Stimulated activated memory B cell treated with anti-CD40 and anti-IgM and Interleukin-4, amounts not matched to agents 10 μg/mL and 1 μg/mL and 100 μg/mL, for 72 hours (primary cell): ENCODE measurements around the gene NAA40.
A peak's percentile ranks its signal among the peaks of the same experiment; 100 is the strongest.

Experiments used
- ATAC-seq: fragments of 150-1000 bp; cut with Tn5 transposase; 2 replicates; pipeline ENCODE4 v1.10.0; 2021
- H3K27ac Mint-ChIP-seq: one replicate; pipeline ENCODE4 v1.8.0; 2022; ENCODE audit warnings: mild to moderate bottlenecking, mixed read lengths
- H3K27me3 Mint-ChIP-seq: one replicate; pipeline ENCODE4 v1.8.0; 2022; ENCODE audit warnings: mixed read lengths
- H3K36me3 Mint-ChIP-seq: one replicate; pipeline ENCODE4 v1.8.0; 2022; ENCODE audit warnings: mixed read lengths
- H3K4me1 Mint-ChIP-seq: one replicate; pipeline ENCODE4 v1.8.0; 2022; ENCODE audit warnings: mixed read lengths
- H3K4me3 Mint-ChIP-seq: one replicate; pipeline ENCODE4 v1.8.0; 2022; ENCODE audit warnings: mild to moderate bottlenecking, moderate library complexity, mixed read lengths
- H3K9me3 Mint-ChIP-seq: one replicate; pipeline ENCODE4 v1.8.0; 2022; ENCODE audit warnings: mixed read lengths

Gene NAA40

DNA sequence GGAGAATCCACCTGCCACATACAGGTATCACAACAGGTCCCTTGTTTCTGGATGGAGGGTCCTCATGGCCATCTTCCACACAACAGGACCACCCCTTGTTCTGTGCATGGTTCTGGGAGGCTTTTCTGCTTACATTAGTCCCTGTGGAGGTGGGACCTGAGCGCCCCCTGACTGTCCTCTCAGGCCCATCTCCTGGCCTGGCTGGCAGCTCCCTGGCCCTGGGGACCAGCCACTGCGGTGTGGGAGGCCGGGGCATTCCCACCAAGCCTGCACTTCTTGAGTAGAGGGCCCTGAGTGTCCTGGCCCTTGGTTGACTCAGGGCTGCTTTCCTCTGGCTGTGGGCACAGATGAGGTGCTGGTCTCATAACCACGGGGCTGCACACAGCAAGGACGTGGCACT lies 40.6 kb downstream of the NAA40 start:
- Mint-ChIP-seq H3K27ac (peak overlapping the region; percentile 8), H3K4me1 (peaks cover 41% of the 10 kb centered on the region), H3K9me3 (no peaks in the 10 kb centered on the region), H3K36me3 (peaks cover 16% of the 10 kb centered on the region), H3K4me3 (no peak overlapping the region), H3K27me3 (no peaks in the 10 kb centered on the region)
- ATAC-seq: no peak

DNA sequence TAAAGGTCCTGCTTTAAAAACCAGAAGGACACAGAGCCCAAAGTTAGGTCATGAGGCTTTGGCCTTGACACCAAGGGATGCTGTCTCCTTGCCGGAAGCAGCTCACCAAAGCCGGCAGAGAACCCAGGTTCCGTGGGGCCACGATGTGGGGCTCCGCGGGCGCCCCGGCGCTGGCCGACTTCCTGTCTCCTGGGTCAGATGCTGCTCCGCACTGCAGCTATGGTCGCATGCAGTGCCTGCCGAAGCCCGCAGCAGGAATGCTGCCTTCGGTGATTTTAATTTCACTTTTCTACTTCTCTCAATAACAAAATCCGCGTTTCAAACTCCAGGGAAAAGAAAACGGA lies 47.0 kb downstream of the NAA40 start:
- peaks cover 28% of the 10 kb centered on the region for H3K36me3 Mint-ChIP-seq
- peak overlapping the region; percentile 99 for H3K27ac Mint-ChIP-seq
- H3K9me3 Mint-ChIP-seq: no peaks in the 10 kb centered on the region
- no peaks in the 10 kb centered on the region for H3K27me3 Mint-ChIP-seq
- peak; percentile 87 for ATAC-seq
- peaks cover 50% of the 10 kb centered on the region for H3K4me1 Mint-ChIP-seq
- H3K4me3 Mint-ChIP-seq: peak overlapping the region; percentile 99

DNA sequence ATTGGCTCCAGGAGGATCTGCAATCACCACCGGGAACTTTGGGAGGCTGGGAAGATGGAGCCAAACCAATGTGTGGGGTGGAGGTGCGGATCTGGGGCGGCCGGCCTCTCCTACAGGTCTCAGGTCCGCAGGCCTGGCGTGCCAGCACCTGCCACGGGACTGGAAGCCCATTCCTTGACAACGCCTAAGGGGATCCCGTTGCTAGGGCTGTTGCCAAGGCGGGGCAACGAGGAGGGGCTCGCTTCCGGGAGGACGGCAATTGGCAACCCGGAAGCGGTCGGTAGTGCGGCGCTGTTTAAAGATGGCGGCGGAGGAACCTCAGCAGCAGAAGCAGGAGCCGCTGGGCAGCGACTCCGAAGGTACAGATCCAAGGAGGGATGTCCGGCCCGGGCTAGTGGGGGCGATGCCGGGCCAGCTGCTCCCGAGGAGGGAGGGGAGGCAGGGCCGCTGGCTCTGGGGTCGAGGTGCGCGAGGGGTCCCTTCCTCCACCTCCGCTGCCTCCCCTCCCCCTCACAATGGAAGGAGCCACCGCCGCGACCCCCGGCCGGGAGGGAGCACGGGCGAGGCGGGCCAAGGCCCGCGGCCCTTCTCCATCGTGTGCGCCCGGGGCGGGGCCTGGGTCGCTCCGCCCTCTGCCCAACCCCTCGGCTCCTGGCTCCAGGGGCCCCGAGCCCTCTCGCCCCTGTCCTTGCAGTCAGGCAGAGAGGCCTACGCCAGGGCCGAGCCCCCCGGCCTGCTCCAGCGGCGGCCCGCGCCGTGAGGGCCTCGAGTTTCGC lies 47.5 kb downstream of the NAA40 start, which contains the start of gene OTUB1:
Gene OTUB1 (plus strand): TSS at position 283 of the 776 bp plus-strand sequence. CDS start 19 bp downstream, at position 302.
- Mint-ChIP-seq H3K4me1 (peaks cover 50% of the 10 kb centered on the region), H3K27me3 (no peaks in the 10 kb centered on the region), H3K4me3 (peak within 1 kb of the TSS; percentile 99), H3K9me3 (no peaks in the 10 kb centered on the region), H3K27ac (peak within 1 kb of the TSS; percentile 99), H3K36me3 (peaks cover 34% of the 10 kb centered on the region)
- peak; percentile 95 for ATAC-seq

DNA sequence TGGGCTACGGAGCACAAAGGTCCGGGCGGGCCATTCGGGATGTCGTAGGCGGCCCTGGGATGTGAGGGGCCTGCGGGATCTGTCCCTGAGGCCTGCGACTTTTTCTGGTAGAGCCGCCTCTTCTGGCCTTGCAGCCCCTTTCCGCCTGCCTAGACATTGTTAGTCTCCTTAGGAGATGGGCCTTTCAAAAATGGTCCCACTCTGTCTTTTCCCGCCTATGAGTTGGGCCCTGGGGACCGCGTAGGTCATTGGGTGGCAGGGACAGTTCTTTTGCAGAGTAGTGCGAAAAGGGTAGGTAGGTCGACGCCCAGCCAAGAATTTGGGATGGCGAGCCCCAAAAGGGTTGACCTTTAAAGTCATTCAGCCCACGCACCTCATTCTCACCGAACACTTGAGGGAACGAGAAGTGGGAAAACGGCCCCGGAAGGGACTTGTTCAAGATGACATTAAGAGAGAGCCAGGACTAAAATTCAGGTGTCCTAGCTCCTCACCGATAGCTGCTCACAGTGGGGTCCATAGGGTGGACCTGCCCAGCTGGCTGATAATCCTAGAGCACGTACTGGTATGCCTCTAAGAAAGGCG lies 48.2 kb downstream of the NAA40 start:
- Mint-ChIP-seq H3K4me3 (peak overlapping the region; percentile 69), H3K27ac (no peak overlapping the region), H3K4me1 (peaks cover 50% of the 10 kb centered on the region), H3K27me3 (no peaks in the 10 kb centered on the region), H3K9me3 (no peaks in the 10 kb centered on the region), H3K36me3 (peaks cover 41% of the 10 kb centered on the region)
- ATAC-seq: no peak

- no peak for ATAC-seq
- Mint-ChIP-seq H3K4me1 (peaks cover 35% of the 10 kb centered on the region), H3K27ac (peak overlapping the region; percentile 46), H3K9me3 (no peaks in the 10 kb centered on the region), H3K36me3 (peaks cover 76% of the 10 kb centered on the region), H3K27me3 (no peaks in the 10 kb centered on the region), H3K4me3 (no peak overlapping the region)
Observed at GRCh38 chr11:63991558-63991957, 52.8 kb downstream of the NAA40 start.

- Mint-ChIP-seq H3K4me3 (no peak overlapping the region), H3K27me3 (no peaks in the 10 kb centered on the region), H3K36me3 (peaks cover 91% of the 10 kb centered on the region), H3K27ac (peak overlapping the region; percentile 12), H3K4me1 (peaks cover 35% of the 10 kb centered on the region), H3K9me3 (no peaks in the 10 kb centered on the region)
- no peak for ATAC-seq
Observed at GRCh38 chr11:63993100-63993499, 54.3 kb downstream of the NAA40 start.

DNA sequence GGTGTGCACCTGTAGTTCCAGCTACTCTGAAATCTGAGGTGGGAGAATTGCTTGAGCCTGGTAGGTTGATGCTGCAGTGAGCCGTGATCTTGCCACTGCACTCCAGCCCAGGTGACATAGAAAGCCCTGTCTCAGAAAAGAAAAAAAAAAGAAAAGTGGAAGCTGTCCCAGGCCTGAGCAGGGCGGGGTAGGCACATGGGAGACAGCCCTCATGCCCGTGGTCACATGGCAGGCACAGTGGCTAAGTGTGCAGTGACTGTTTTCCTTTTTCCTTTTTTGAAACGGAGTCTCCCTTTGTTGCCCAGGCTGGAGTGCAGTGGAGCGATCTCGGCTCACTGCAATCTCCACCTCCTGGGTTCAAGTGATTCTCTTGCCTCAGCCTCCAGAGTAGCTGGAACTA lies 55.2 kb downstream of the NAA40 start:
- Mint-ChIP-seq H3K36me3 (peaks cover 89% of the 10 kb centered on the region), H3K9me3 (no peaks in the 10 kb centered on the region), H3K27ac (no peak overlapping the region)

DNA sequence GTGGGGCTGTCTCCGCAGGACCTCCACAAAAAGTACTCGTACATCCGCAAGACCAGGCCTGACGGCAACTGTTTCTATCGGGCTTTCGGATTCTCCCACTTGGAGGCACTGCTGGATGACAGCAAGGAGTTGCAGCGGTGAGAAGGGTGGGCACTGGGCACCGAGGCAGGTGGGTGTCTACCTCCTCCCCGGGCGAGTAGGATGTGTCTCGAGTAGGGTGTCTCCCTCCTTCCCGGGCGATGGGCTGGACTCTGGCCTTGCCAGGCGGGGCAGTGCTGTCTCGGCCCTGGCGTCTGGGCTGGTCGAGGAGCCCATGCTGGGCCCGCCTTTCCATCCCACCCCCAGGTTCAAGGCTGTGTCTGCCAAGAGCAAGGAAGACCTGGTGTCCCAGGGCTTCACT lies 57.7 kb downstream of the NAA40 start:
- no peak overlapping the region for H3K27ac Mint-ChIP-seq
- peaks cover 67% of the 10 kb centered on the region for H3K36me3 Mint-ChIP-seq
- H3K9me3 Mint-ChIP-seq: no peaks in the 10 kb centered on the region
- H3K4me1 Mint-ChIP-seq: peaks cover 43% of the 10 kb centered on the region
- no peak overlapping the region for H3K4me3 Mint-ChIP-seq
- no peak for ATAC-seq
- no peaks in the 10 kb centered on the region for H3K27me3 Mint-ChIP-seq

More for the DNA sequence above, 55.2 kb downstream of the NAA40 start:
- no peak for ATAC-seq
- Mint-ChIP-seq H3K27me3 (no peaks in the 10 kb centered on the region), H3K4me3 (no peak overlapping the region), H3K4me1 (peaks cover 39% of the 10 kb centered on the region)

DNA sequence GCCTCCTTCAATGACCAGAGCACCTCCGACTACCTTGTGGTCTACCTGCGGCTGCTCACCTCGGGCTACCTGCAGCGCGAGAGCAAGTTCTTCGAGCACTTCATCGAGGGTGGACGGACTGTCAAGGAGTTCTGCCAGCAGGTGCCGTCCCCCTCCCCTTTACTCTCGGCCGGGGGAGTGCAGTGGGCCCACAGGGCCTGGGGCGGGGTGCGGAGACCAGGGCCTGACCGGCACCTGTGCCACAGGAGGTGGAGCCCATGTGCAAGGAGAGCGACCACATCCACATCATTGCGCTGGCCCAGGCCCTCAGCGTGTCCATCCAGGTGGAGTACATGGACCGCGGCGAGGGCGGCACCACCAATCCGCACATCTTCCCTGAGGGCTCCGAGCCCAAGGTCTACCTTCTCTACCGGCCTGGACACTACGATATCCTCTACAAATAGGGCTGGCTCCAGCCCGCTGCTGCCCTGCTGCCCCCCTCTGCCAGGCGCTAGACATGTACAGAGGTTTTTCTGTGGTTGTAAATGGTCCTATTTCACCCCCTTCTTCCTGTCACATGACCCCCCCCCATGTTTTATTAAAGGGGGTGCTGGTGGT lies 58.4 kb downstream of the NAA40 start:
- Mint-ChIP-seq H3K4me3 (no peak overlapping the region), H3K4me1 (peaks cover 36% of the 10 kb centered on the region), H3K36me3 (peaks cover 60% of the 10 kb centered on the region), H3K27ac (no peak overlapping the region), H3K27me3 (no peaks in the 10 kb centered on the region), H3K9me3 (no peaks in the 10 kb centered on the region)
- no peak for ATAC-seq

DNA sequence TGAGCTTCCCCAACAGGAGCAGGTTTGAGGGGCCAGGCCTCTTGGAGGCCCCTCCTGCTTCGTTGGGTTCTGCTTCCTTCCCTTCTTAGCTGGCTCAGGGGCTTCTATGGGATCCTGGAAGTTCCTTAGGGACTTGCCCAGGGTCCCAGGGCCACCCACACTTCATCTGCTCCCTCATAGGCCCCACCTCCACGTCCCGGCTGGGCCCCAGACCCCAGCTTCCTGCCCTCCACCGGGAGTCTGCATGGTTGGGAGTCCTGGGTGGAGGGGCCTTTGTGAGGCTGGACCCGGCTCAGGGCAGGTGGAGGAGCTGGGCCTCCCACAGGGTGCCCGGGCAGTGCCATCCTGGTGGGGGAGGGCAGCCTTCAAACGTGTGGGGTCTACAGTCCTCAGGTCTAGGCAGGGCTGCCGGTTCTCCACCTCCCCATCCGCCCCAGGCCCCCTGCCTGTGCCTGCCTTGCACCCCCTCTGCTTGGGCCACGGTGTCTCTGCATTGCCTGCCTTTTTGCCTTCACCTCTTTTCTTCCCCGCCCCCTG lies 59.1 kb downstream of the NAA40 start:
- H3K36me3 Mint-ChIP-seq: peaks cover 56% of the 10 kb centered on the region
- H3K4me3 Mint-ChIP-seq: no peak overlapping the region
- no peak for ATAC-seq
- H3K9me3 Mint-ChIP-seq: no peaks in the 10 kb centered on the region
- peaks cover 34% of the 10 kb centered on the region for H3K4me1 Mint-ChIP-seq
- H3K27me3 Mint-ChIP-seq: no peaks in the 10 kb centered on the region
- no peak overlapping the region for H3K27ac Mint-ChIP-seq

GRCh38 chr11:63998558-63999348 lies 60.0 kb downstream of the NAA40 start:
- H3K9me3 Mint-ChIP-seq: no peaks in the 10 kb centered on the region
- peak; percentile 3 for ATAC-seq
- peak overlapping the region; percentile 58 for H3K4me3 Mint-ChIP-seq
- H3K27me3 Mint-ChIP-seq: no peaks in the 10 kb centered on the region
- H3K36me3 Mint-ChIP-seq: peaks cover 47% of the 10 kb centered on the region
- H3K4me1 Mint-ChIP-seq: peaks cover 29% of the 10 kb centered on the region
- no peak overlapping the region for H3K27ac Mint-ChIP-seq

DNA sequence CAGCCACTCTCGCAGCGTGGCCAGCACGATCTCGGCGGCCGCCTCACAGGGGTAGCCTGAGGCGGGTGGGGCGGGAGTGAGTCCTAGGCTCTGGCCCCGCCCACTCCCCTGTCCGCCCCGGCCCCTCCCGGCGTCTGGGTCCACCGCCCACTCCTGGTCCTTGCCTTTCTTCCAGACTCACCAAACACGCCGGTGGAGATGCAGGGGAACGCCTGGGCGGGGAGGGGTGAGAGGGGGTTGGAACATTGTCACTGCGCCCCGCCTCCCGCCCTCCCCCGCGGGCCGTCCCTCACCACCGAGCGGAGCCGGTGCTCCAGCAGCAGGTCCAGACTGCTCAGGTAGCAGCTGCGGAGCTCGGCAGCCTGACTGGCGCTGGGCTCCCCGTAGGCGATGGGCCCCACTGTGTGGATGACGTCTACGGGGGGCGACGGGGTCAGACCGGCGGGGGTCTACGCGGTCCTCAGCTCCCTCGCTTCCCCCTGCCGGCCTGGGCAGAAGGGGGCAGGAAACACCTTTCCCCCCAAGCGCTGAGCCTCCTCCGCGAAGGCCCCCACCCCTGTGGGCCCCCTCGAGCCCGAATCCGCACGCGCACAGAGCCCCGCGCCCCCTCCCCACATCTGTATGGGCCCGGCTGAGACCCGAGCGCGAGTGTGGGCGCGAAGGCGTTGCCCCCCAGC lies 60.7 kb downstream of the NAA40 start:
- peak; percentile 72 for ATAC-seq
- Mint-ChIP-seq H3K27ac (no peak overlapping the region), H3K9me3 (no peaks in the 10 kb centered on the region), H3K4me3 (peak overlapping the region; percentile 65), H3K4me1 (peaks cover 29% of the 10 kb centered on the region), H3K27me3 (no peaks in the 10 kb centered on the region), H3K36me3 (peaks cover 42% of the 10 kb centered on the region)

DNA sequence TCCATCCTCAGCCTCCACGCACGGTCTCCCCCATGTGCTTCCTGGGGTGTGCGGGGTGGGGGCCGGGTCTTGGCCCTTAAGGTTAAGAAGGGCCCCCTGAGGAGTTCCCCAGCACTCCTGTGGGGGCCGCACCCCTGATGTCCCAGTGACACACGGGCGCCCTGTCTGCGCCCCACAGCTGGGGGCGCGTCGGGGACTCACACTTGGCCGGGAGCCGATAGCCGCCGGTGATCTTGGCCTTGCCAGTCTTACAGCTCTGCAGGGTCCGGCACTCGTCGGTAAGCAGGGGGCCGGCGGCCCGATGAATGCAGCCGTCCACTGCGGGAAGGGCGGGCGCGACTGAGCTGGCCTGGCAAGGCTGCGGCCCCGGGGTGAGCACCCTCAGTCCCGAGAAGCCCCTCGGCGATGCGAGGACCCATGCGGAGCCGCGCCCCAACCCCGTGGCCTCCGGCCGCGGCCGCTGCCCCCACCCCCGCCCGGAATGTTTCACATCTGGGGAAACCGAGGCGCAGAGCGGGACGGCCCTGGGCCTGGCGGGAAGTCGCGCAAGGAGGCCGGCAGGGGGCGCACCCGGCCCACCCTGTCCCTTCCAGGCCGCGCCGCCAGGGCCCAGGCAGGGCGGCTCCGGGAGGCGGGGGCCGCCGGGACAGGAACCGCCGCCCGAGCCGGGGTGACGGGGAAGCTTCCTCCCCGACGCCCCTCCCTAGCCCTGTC lies 61.4 kb downstream of the NAA40 start:
- Mint-ChIP-seq H3K4me3 (peak overlapping the region; percentile 65), H3K4me1 (peaks cover 29% of the 10 kb centered on the region), H3K36me3 (peaks cover 35% of the 10 kb centered on the region), H3K9me3 (no peaks in the 10 kb centered on the region), H3K27me3 (peaks cover under 1% of the 10 kb centered on the region), H3K27ac (no peak overlapping the region)
- peak; percentile 85 for ATAC-seq
